GM21619 (cell line): ENCODE results near the gene FLNA.
"Not testable (repeated sequence)": the region's sequence is repeated elsewhere in the genome, so short reads cannot be mapped to it uniquely, and the experiment has no call there.

Experiments
- ATAC-seq: cut with Tn5 transposase; IDR thresholded peaks from one replicate; pipeline ENCODE4 v1.9.1; 2021; ENCODE audit not compliant: unreplicated experiment

Gene FLNA

GRCh38 chrX:154309041-154309775 lies 65.2 kb downstream of the FLNA start:
- no peak for ATAC-seq

GRCh38 chrX:154308108-154308946 lies 66.1 kb downstream of the FLNA start:
- ATAC-seq: no peak

GRCh38 chrX:154307202-154307601 lies 67.2 kb downstream of the FLNA start:
- no peak for ATAC-seq

- no peak for ATAC-seq
These were observed 68.8 kb downstream of the FLNA start for GRCh38 chrX:154305541-154306205.

- no peak for ATAC-seq
These were observed 69.6 kb downstream of the FLNA start for GRCh38 chrX:154304846-154305245.

GRCh38 chrX:154303476-154303875 lies 71.0 kb downstream of the FLNA start:
- no peak for ATAC-seq

- not testable (repeated sequence) for ATAC-seq
These were observed 71.4 kb downstream of the FLNA start for GRCh38 chrX:154302998-154303397.

- no peak for ATAC-seq
These were observed 73.6 kb downstream of the FLNA start for GRCh38 chrX:154300816-154301215.
